A549 treated with Mapracorat at 1 μM for 4 hours (cell line): ENCODE results near the gene CGAS. TPM values are rescaled to one million over a fixed set of nuclear protein-coding genes. Genes with fewer than 3 reads are reported as not detected.

Experiments
- total RNA-seq: library from RNA; stranded (reverse); fragments of 200-300 nt; extraction: Qiagen RNA extraction; gene quantifications from 5 replicates; pipeline ENCODE4 v1.2.3, GENCODE V29; 2022

Gene CGAS
- total RNA-seq: 3.2 to 4.8 TPM (median 4.1 TPM) in 5 replicates

GRCh38 chr6:73452107-73452461 is at the start of gene CGAS:
CGAS (minus strand) TSS chr6:73452297; CDS start chr6:73452181, 116 bp downstream.

GRCh38 chr6:73461537-73462350 is 9.6 kb upstream of the CGAS start, which contains the start of gene MTO1:
MTO1 (plus strand) TSS chr6:73461737; CDS start chr6:73461855, 118 bp downstream.

GRCh38 chr6:73394577-73395354 is 57.3 kb downstream of the CGAS start, which contains the start of gene DDX43:
DDX43 (plus strand) TSS chr6:73394828; CDS start chr6:73394906, 78 bp downstream.

Other genes with a start within 250 kb of the CGAS start
- 0.29 TPM in 1 of 5 replicates, not detected in the others for gene KHDC1L, start 226.8 kb downstream of the CGAS start, total RNA-seq
- gene KHDC1, start 189.1 kb downstream of the CGAS start, total RNA-seq: 3.1 to 4.0 TPM (median 3.5 TPM) in 5 replicates
- gene DPPA5, start 98.0 kb downstream of the CGAS start, total RNA-seq: not detected in 5 replicates
- gene KHDC3L, start 89.6 kb downstream of the CGAS start, total RNA-seq: not detected in 5 replicates
- not detected in 5 replicates for gene OOEP, start 82.4 kb downstream of the CGAS start, total RNA-seq
- not detected in 5 replicates for gene DDX43, start 57.5 kb downstream of the CGAS start, total RNA-seq
- 8.9 to 14.9 TPM (median 9.7 TPM) in 5 replicates for gene MTO1, start 9.4 kb upstream of the CGAS start, total RNA-seq
- 7,381 to 8,542 TPM (median 7,612 TPM) in 5 replicates for gene EEF1A1, start 68.7 kb upstream of the CGAS start, total RNA-seq
- 12.1 to 15.6 TPM (median 14.0 TPM) in 5 replicates for gene SLC17A5, start 201.7 kb upstream of the CGAS start, total RNA-seq
- gene CD109, start 243.9 kb upstream of the CGAS start, total RNA-seq: 38.4 to 68.4 TPM (median 59.4 TPM) in 5 replicates